K562 (cell line): Measurements from ENCODE around the gene ADAMTS2. TPM values are rescaled to one million over a fixed set of nuclear protein-coding genes. Genes with fewer than 3 reads are reported as not detected.

ENCODE experiments used
- ATAC-seq: fragments of 200-7000 bp; cut with Tn5 transposase; 3 replicates; pipeline ENCODE4 v1.9.1; 2020; ENCODE audit warnings: moderate library complexity
- BruUV-seq: library from RNA; stranded (reverse); fragments of 400-500 nt; replicated peaks from 2 replicates; lab custom pipeline; 2021; lab: Mats Ljungman, UMichigan
- CTCF ChIA-PET: fragments of 300-600 bp; formaldehyde crosslinking; extraction: SDS; loops from one replicate; lab custom pipeline; 2021; ENCODE audit warnings: low intra/inter-chr PET ratio; lab: Yijun Ruan, JAX
- POLR2A ChIA-PET: fragments of 300-600, 350-650 bp; sonication (Branson Sonifier 250); formaldehyde crosslinking; extraction: SDS; loops from one replicate; lab custom pipeline; 2021; ENCODE audit warnings: antibody characterized with exemption, inconsistent platforms; lab: Yijun Ruan, JAX
- DNase-seq, 4 experiments: peaks; one replicate each; pipeline versions ENCODE4 v3.0.0 to v3.0.0-alpha.2; 2011 to 2018; ENCODE audit warnings: low spot score in 3 of 4, mixed read lengths in 3 of 4; ENCODE audit errors: extremely low read depth in 1 of 4
- FAIRE-seq: peaks from 2 replicates; lab custom pipeline; 2011; peaks lifted over from hg19 to GRCh38; lab: Jason Lieb, UNC
- H2AFZ ChIP-seq: 2 replicates; pipeline ENCODE4 v1.6.0; 2011; ENCODE audit warnings: low read depth, low read length, control low read depth, inconsistent platforms
- H3K27ac ChIP-seq: fragments of 200-600 bp; 3 replicates; pipeline ENCODE4 v1.8.0; 2011; ENCODE audit warnings: low read depth, mild to moderate bottlenecking, control low read depth, inconsistent platforms, low read length, moderate library complexity, mixed read lengths; ENCODE audit errors: extremely low read depth
- H3K27me3 ChIP-seq, 2 experiments: fragments of 300-600 bp in 1 of 2; 2 replicates in 1 of 2; 3 replicates in 1 of 2; pipeline versions ENCODE4 v1.6.0 to v1.8.0; 2011; ENCODE audit warnings: inconsistent platforms in 2 of 2, low read length in 2 of 2, mild to moderate bottlenecking in 1 of 2, mixed read lengths in 1 of 2, moderate library complexity in 1 of 2; ENCODE audit not compliant: control insufficient read depth in 2 of 2, insufficient read depth in 2 of 2
- H3K36me3 ChIP-seq: fragments of 300-600 bp; 3 replicates; pipeline ENCODE4 v1.8.0; 2011; ENCODE audit warnings: mild to moderate bottlenecking, low read length, inconsistent platforms; ENCODE audit not compliant: control insufficient read depth, insufficient read depth
- H3K4me1 ChIP-seq, 2 experiments: fragments of 200-600 bp in 1 of 2; replicated peaks in 1 of 2; 2 replicates in 1 of 2; 3 replicates in 1 of 2; pipeline versions ENCODE4 v1.5.1 to v1.8.0; 2011; ENCODE audit warnings: inconsistent platforms in 2 of 2, low read length in 2 of 2, mild to moderate bottlenecking in 1 of 2, mixed read lengths in 1 of 2, moderate library complexity in 1 of 2; ENCODE audit not compliant: control insufficient read depth in 2 of 2, insufficient read depth in 2 of 2
- H3K4me2 ChIP-seq: 2 replicates; pipeline ENCODE4 v1.6.1; 2011; ENCODE audit warnings: low read length, control low read depth, inconsistent platforms, mixed read lengths; ENCODE audit not compliant: insufficient read depth
- H3K4me3 ChIP-seq: fragments of 200-600 bp; sonication (generic), shearing (Covaris generic); 2 replicates; pipeline ENCODE4 v1.5.1; 2016; ENCODE audit warnings: control low read depth, inconsistent platforms
- H3K79me2 ChIP-seq: fragments of 200-600 bp; 3 replicates; pipeline ENCODE4 v1.8.0; 2011; ENCODE audit warnings: low read length, inconsistent platforms; ENCODE audit not compliant: control insufficient read depth, insufficient read depth
- H3K9ac ChIP-seq, 2 experiments: 2 replicates each; pipeline versions ENCODE4 v1.6.0 to v1.6.1; 2011; ENCODE audit warnings: low read depth in 2 of 2, low read length in 2 of 2, control low read depth in 1 of 2, inconsistent platforms in 1 of 2, mild to moderate bottlenecking in 1 of 2, mixed read lengths in 1 of 2; ENCODE audit not compliant: insufficient read depth in 1 of 2
- H3K9me1 ChIP-seq: one replicate; pipeline ENCODE4 v1.6.0; 2011; ENCODE audit warnings: inconsistent platforms, mild to moderate bottlenecking, low read length, moderate library complexity; ENCODE audit not compliant: control insufficient read depth, insufficient read depth
- H3K9me3 ChIP-seq: replicated peaks from 2 replicates; pipeline ENCODE4 v1.5.1; 2011; ENCODE audit warnings: low read depth, low read length, inconsistent platforms; ENCODE audit not compliant: control insufficient read depth, insufficient read depth
- H4K20me1 ChIP-seq: replicated peaks from 2 replicates; pipeline ENCODE4 v1.6.1; 2011; ENCODE audit warnings: low read length, inconsistent platforms, mixed read lengths; ENCODE audit not compliant: control insufficient read depth, insufficient read depth
- CBX3 ChIP-seq, 2 experiments: IDR thresholded peaks; 1 replicate in 1 of 2; 2 replicates in 1 of 2; pipeline ENCODE4 v1.6.1; 2012; ENCODE audit warnings: inconsistent platforms in 2 of 2, low read length in 2 of 2, borderline replicate concordance in 1 of 2, control low read depth in 1 of 2
- HNRNPK ChIP-seq: fragments of 200-400 bp; formaldehyde crosslinking; IDR thresholded peaks from one replicate; pipeline ENCODE4 v1.6.1; 2018; ENCODE audit warnings: mild to moderate bottlenecking, low read depth, low read length; ENCODE audit not compliant: poor library complexity, severe bottlenecking
- KDM1A ChIP-seq, 2 experiments: fragments of 450-650 bp; IDR thresholded peaks; 2 replicates each; pipeline ENCODE4 v1.6.1; 2016; ENCODE audit warnings: mild to moderate bottlenecking in 2 of 2
- PTTG1 ChIP-seq: fragments of 450-650 bp; IDR thresholded peaks from 2 replicates; pipeline ENCODE4 v1.6.1; 2016; ENCODE audit warnings: low read depth, mild to moderate bottlenecking, missing genetic modification characterization, missing compliant biosample characterization
- RBM22 ChIP-seq: fragments of 200-400 bp; formaldehyde crosslinking; IDR thresholded peaks from 2 replicates; pipeline ENCODE4 v1.6.1; 2018; ENCODE audit warnings: low read length, low read depth; ENCODE audit not compliant: poor library complexity, severe bottlenecking
- SNRNP70 ChIP-seq: fragments of 200-400 bp; formaldehyde crosslinking; optimal IDR thresholded peaks from 2 replicates; pipeline ENCODE3; 2017; ENCODE audit warnings: low read depth, low read length
- TARDBP ChIP-seq: fragments of 450-650 bp; IDR thresholded peaks from 2 replicates; pipeline ENCODE4 v1.6.1; 2016
- TBL1XR1 ChIP-seq, 2 experiments: IDR thresholded peaks; 2 replicates each; pipeline ENCODE4 v1.6.1; 2012; ENCODE audit warnings: improper control_type of control experiment in 2 of 2, low read length in 2 of 2, mild to moderate bottlenecking in 1 of 2
- TCFL5 ChIP-seq: fragments of 250-450 bp; sonication (Bioruptor Pico); conservative IDR thresholded peaks from 2 replicates; pipeline ENCODE4 v1.6.1; 2021; ENCODE audit warnings: mild to moderate bottlenecking, moderate library complexity, matching md5 sums
- ZNF146 ChIP-seq: IDR thresholded peaks from one replicate; pipeline ENCODE4 v1.6.1; 2018; ENCODE audit warnings: missing compliant biosample characterization; ENCODE audit not compliant: unreplicated experiment
- ZNF253 ChIP-seq: fragments of 250-450 bp; sonication (Bioruptor Pico); conservative IDR thresholded peaks from 2 replicates; pipeline ENCODE4 v1.6.1; 2021; ENCODE audit warnings: mild to moderate bottlenecking
- ZNF444 ChIP-seq: fragments of 250-450 bp; sonication (Bioruptor Pico); IDR thresholded peaks from 2 replicates; pipeline ENCODE4 v1.4.0; 2020; ENCODE audit warnings: mild to moderate bottlenecking, moderate library complexity
- WGBS: fragments of 100-300 bp; shearing (Covaris generic); methylation state at CpG from one replicate; pipeline ENCODE4 v1.1.6; 2016; ENCODE audit warnings: low coverage, mixed read lengths; ENCODE audit not compliant: insufficient coverage; ENCODE audit errors: missing lambda C conversion rate; 5-methylcytosine and 5-hydroxymethylcytosine counted together
- in situ Hi-C: fragments of 300-500 bp; cut with MboI; formaldehyde crosslinking; loops from 4 replicates; pipeline ENCODE4 v1.15.0; 2018; ENCODE audit warnings: inconsistent platforms, mixed read lengths
- intact Hi-C: fragments of 100-400 bp; cut with micrococcal nuclease; formaldehyde crosslinking; loops from 2 replicates; pipeline ENCODE4 v1.14.2; 2022
- polyA plus RNA-seq, 8 experiments: library from polyadenylated mRNA; depleted of rRNA in 4 of 8; stranded (reverse) in 5 of 8; unstranded in 3 of 8; fragments of >200 nt; fragmentation: Nextera tagmentation in 2 of 8; fragmentation: Illumina TruSeq in 1 of 8; extraction: Ambion mirVana in 2 of 8; extraction: Trizol in 1 of 8; gene quantifications; 2 replicates each; pipeline versions ENCODE4 v1.2.1 to v1.2.3, GENCODE V29; 2011 to 2014; ENCODE audit warnings: inconsistent platforms in 1 of 8, missing spikeins in 1 of 8
- total RNA-seq, 7 experiments: library from RNA; depleted of rRNA in 6 of 7; stranded (reverse); fragments of >200 nt in 6 of 7; fragmentation: Illumina TruSeq in 2 of 7; extraction: Trizol in 2 of 7; gene quantifications; 2 replicates each; pipeline versions ENCODE4 v1.2.1 to v1.2.3, GENCODE V29; 2011 to 2021; ENCODE audit warnings: low replicate concordance in 1 of 7
- TF ChIP-seq, protein P1 (sequence below): fragments of 250-450 bp; sonication (Bioruptor Pico); IDR thresholded peaks from 2 replicates; pipeline ENCODE4 v1.4.0; 2020
- TF ChIP-seq, protein P2 (sequence below): sonication (generic); formaldehyde crosslinking; IDR thresholded peaks from 2 replicates; pipeline ENCODE4 v1.8.0; 2022; ENCODE audit warnings: mild to moderate bottlenecking, missing genetic modification reagents
- TF ChIP-seq, protein P3 (sequence below): sonication (generic); formaldehyde crosslinking; IDR thresholded peaks from 2 replicates; pipeline ENCODE4 v1.8.0; 2023; ENCODE audit warnings: mild to moderate bottlenecking, missing genetic modification reagents
- TF ChIP-seq, protein P4 (sequence below): fragments of 250-450 bp; sonication (Bioruptor Pico); IDR thresholded peaks from 2 replicates; pipeline ENCODE4 v1.8.0; 2022; ENCODE audit warnings: moderate library complexity, mild to moderate bottlenecking, inconsistent platforms

The ADAMTS2 gene
- total and polyA plus RNA-seq, 9 of the 15 experiments (the other 6 are each of a cell fraction or from before 2014, with no cell fraction given): not detected

DNA sequence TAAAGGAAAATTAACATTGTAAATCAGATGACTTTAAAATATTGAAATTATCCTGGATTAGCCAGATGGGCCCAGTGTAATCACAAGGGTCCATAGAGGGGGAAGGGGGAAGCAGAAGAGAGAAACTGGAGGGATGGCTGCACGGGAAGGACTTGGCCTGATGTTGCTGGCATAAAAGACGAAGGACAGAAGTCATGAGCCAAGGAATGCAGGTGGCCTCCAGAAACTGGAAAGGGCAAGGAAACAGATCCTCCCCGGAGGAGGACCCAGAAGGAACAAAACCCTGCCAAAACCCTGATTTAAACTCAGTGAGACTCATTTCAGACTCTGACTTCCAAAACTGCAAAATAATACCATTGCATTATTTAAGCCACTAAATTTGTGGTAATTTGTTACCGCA is 100.2 kb downstream of the ADAMTS2 start:
- Histone ChIP-seq H3K4me1 (no peaks in the 10 kb centered on the region), H4K20me1 (no peaks in the 10 kb centered on the region), H3K27me3 (peaks cover 8 to 20% of the 10 kb centered on the region in 2 experiments; a peak in 4 of 5 replicates), H3K79me2 (no peaks in the 10 kb centered on the region), H3K9ac (no peak overlapping the region), H3K9me1 (no peaks in the 10 kb centered on the region), H3K9me3 (no peaks in the 10 kb centered on the region), H3K36me3 (no peaks in the 10 kb centered on the region), H3K4me2 (no peak overlapping the region), H3K4me3 (no peak overlapping the region), H2AFZ (no peak overlapping the region), H3K27ac (no peak overlapping the region)
- BruUV-seq: no TSS peak
- no peak for FAIRE-seq
- ChIA-PET CTCF (no interaction called here), POLR2A (interaction anchor here (0.7 to 1.1 kb wide), 2 partner anchors 16 to 30 kb away, joined by 3 read pairs; no protein-coding TSS in a partner anchor)
- ATAC-seq: no peak
- intact Hi-C loops: no loop called here
- DNase-seq: no peak
- WGBS: 17% methylated on average over 4 of the region's 4 CpGs
- in situ Hi-C loops: no loop called here
- no peak for TF ChIP-seq HNRNPK
- TF ChIP-seq TARDBP: no peak
- no peak for TF ChIP-seq TBL1XR1 (IDR thresholded peaks at IDR 0.05; ENCODE audit: low read length in 2 of 2)
- TF ChIP-seq SNRNP70: no peak
- TF ChIP-seq ZNF444 (CRISPR knock-in tag): no peak
- no peak for TF ChIP-seq ZNF146
- TF ChIP-seq, protein P1, sequence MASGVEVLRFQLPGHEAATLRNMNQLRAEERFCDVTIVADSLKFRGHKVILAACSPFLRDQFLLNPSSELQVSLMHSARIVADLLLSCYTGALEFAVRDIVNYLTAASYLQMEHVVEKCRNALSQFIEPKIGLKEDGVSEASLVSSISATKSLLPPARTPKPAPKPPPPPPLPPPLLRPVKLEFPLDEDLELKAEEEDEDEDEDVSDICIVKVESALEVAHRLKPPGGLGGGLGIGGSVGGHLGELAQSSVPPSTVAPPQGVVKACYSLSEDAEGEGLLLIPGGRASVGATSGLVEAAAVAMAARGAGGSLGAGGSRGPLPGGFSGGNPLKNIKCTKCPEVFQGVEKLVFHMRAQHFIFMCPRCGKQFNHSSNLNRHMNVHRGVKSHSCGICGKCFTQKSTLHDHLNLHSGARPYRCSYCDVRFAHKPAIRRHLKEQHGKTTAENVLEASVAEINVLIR: no peak
- TF ChIP-seq, protein P2, sequence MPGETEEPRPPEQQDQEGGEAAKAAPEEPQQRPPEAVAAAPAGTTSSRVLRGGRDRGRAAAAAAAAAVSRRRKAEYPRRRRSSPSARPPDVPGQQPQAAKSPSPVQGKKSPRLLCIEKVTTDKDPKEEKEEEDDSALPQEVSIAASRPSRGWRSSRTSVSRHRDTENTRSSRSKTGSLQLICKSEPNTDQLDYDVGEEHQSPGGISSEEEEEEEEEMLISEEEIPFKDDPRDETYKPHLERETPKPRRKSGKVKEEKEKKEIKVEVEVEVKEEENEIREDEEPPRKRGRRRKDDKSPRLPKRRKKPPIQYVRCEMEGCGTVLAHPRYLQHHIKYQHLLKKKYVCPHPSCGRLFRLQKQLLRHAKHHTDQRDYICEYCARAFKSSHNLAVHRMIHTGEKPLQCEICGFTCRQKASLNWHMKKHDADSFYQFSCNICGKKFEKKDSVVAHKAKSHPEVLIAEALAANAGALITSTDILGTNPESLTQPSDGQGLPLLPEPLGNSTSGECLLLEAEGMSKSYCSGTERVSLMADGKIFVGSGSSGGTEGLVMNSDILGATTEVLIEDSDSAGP: no peak
- TF ChIP-seq RBM22: no peak
- no peak for TF ChIP-seq TCFL5 (CRISPR knock-in tag)
- no peak for TF ChIP-seq CBX3 (IDR thresholded peaks at IDR 0.05; ENCODE audit: borderline replicate concordance in 1 of 2, low read length in 2 of 2)
- TF ChIP-seq KDM1A (IDR thresholded peaks at IDR 0.05): no peak
- TF ChIP-seq PTTG1 (tag): no peak
- no peak for TF ChIP-seq ZNF253 (CRISPR knock-in tag)
- TF ChIP-seq, protein P3, sequence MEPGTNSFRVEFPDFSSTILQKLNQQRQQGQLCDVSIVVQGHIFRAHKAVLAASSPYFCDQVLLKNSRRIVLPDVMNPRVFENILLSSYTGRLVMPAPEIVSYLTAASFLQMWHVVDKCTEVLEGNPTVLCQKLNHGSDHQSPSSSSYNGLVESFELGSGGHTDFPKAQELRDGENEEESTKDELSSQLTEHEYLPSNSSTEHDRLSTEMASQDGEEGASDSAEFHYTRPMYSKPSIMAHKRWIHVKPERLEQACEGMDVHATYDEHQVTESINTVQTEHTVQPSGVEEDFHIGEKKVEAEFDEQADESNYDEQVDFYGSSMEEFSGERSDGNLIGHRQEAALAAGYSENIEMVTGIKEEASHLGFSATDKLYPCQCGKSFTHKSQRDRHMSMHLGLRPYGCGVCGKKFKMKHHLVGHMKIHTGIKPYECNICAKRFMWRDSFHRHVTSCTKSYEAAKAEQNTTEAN (CRISPR knock-in tag): no peak
- TF ChIP-seq, protein P4, sequence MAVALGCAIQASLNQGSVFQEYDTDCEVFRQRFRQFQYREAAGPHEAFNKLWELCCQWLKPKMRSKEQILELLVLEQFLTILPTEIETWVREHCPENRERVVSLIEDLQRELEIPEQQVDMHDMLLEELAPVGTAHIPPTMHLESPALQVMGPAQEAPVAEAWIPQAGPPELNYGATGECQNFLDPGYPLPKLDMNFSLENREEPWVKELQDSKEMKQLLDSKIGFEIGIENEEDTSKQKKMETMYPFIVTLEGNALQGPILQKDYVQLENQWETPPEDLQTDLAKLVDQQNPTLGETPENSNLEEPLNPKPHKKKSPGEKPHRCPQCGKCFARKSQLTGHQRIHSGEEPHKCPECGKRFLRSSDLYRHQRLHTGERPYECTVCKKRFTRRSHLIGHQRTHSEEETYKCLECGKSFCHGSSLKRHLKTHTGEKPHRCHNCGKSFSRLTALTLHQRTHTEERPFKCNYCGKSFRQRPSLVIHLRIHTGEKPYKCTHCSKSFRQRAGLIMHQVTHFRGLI (CRISPR knock-in tag): no peak
